SK-N-SH (cell line): ENCODE results near the gene CTCFL.

ENCODE experiments used
- CTCF ChIP-seq: fragments of 200-600 bp; sonication (generic); IDR thresholded peaks from 2 replicates; pipeline ENCODE4 v1.6.1; 2017; ENCODE audit warnings: antibody characterized with exemption, mild to moderate bottlenecking, moderate library complexity
- ELF1 ChIP-seq: IDR thresholded peaks from 2 replicates; pipeline ENCODE4 v1.4.0; 2012
- EZH2phosphoT487 ChIP-seq: fragments of 200-600 bp; sonication (generic); IDR thresholded peaks from 2 replicates; pipeline ENCODE4 v1.6.1; 2017; ENCODE audit warnings: low read depth, mixed run types, mild to moderate bottlenecking, antibody characterized with exemption, moderate library complexity, borderline replicate concordance
- JUND ChIP-seq: IDR thresholded peaks from 2 replicates; pipeline ENCODE4 v1.4.0; 2012
- MAX ChIP-seq: IDR thresholded peaks from 2 replicates; pipeline ENCODE4 v1.4.0; 2012; ENCODE audit warnings: low read depth
- MXI1 ChIP-seq: IDR thresholded peaks from 2 replicates; pipeline ENCODE4 v1.6.1; 2012; ENCODE audit warnings: mild to moderate bottlenecking, low read depth, low read length, improper control_type of control experiment
- TAF1 ChIP-seq: IDR thresholded peaks from 2 replicates; pipeline ENCODE4 v1.6.1; 2012; ENCODE audit warnings: low read depth, mild to moderate bottlenecking, low read length, moderate library complexity, borderline replicate concordance

- TF ChIP-seq MXI1 (no peak), EZH2phosphoT487 (no peak), CTCF (no peak), JUND (no peak), MAX (no peak), TAF1 (no peak), ELF1 (no peak)
These were observed 3.2 kb upstream of the CTCFL start for GRCh38 chr20:57528148-57528547.
